HepG2 (cell line): Measurements from ENCODE around the gene ZNF425. TPM values are rescaled to one million over a fixed set of nuclear protein-coding genes. Genes with fewer than 3 reads are reported as not detected.
"Not testable (repeated sequence)": the region's sequence is repeated elsewhere in the genome, so short reads cannot be mapped to it uniquely, and the experiment has no call there.

Experiments used
- ATAC-seq: fragments of 200-7000 bp; cut with Tn5 transposase; 3 replicates; pipeline ENCODE4 v1.9.1; 2020; ENCODE audit warnings: mild to moderate bottlenecking, moderate library complexity
- BruUV-seq: library from RNA; stranded (reverse); fragments of 400-500 nt; replicated peaks from 2 replicates; lab custom pipeline; 2021; lab: Mats Ljungman, UMichigan
- CTCF ChIA-PET: fragments of 300-600 bp; formaldehyde crosslinking; extraction: SDS; loops from one replicate; lab custom pipeline; 2021; ENCODE audit warnings: low total read pairs, inconsistent platforms, low intra/inter-chr PET ratio; lab: Yijun Ruan, JAX
- POLR2A ChIA-PET: fragments of 350-600 bp; sonication (Branson Sonifier 250); formaldehyde crosslinking; loops from one replicate; lab custom pipeline; 2020; ENCODE audit warnings: antibody characterized with exemption, inconsistent platforms; lab: Yijun Ruan, JAX
- DNase-seq: peaks from one replicate; pipeline ENCODE4 v3.0.0-alpha.2; 2015; ENCODE audit warnings: low spot score
- FAIRE-seq: peaks from 3 replicates; lab custom pipeline; 2011; peaks lifted over from hg19 to GRCh38; lab: Jason Lieb, UNC
- H2AFZ ChIP-seq: one replicate; pipeline ENCODE4 v1.6.1; 2011; ENCODE audit warnings: low read length, inconsistent platforms
- H3K27ac ChIP-seq: fragments of 300-600 bp; 3 replicates; pipeline ENCODE4 v1.8.0; 2011; ENCODE audit warnings: mixed run types, mild to moderate bottlenecking, mixed read lengths, low read length, inconsistent platforms; ENCODE audit not compliant: insufficient read depth; ENCODE audit errors: extremely low read length
- H3K27me3 ChIP-seq, 2 experiments: fragments of 200-600 bp in 1 of 2; 2 replicates in 1 of 2; 3 replicates in 1 of 2; pipeline versions ENCODE4 v1.6.0 to v1.8.0; 2011; ENCODE audit warnings: low read length in 2 of 2, mild to moderate bottlenecking in 2 of 2, moderate library complexity in 2 of 2, inconsistent platforms in 1 of 2; ENCODE audit not compliant: insufficient read depth in 2 of 2, control insufficient read depth in 1 of 2
- H3K36me3 ChIP-seq, 2 experiments: fragments of 200-600 bp in 1 of 2; replicated peaks in 1 of 2; 2 replicates in 1 of 2; 3 replicates in 1 of 2; pipeline versions ENCODE4 v1.5.1 to v1.8.0; 2011; ENCODE audit warnings: low read length in 2 of 2, inconsistent platforms in 1 of 2; ENCODE audit not compliant: insufficient read depth in 2 of 2, control insufficient read depth in 1 of 2
- H3K4me1 ChIP-seq: 2 replicates; pipeline ENCODE4 v1.5.1; 2012; ENCODE audit warnings: low read length, inconsistent platforms; ENCODE audit not compliant: insufficient read depth
- H3K4me2 ChIP-seq: 2 replicates; pipeline ENCODE4 v1.6.0; 2011; ENCODE audit warnings: low read depth, low read length, inconsistent platforms
- H3K4me3 ChIP-seq, 3 experiments: fragments of 200-600 bp in 1 of 3; sonication (generic), shearing (Covaris generic) in 1 of 3; replicated peaks in 1 of 3; 2 replicates each; pipeline ENCODE4 v1.5.1; 2011 to 2016; ENCODE audit warnings: low read length in 3 of 3, inconsistent platforms in 2 of 3, low read depth in 2 of 3, mild to moderate bottlenecking in 2 of 3, control low read depth in 1 of 3, mixed read lengths in 1 of 3; ENCODE audit not compliant: insufficient read depth in 1 of 3
- H3K79me2 ChIP-seq: one replicate; pipeline ENCODE4 v1.6.1; 2011; ENCODE audit warnings: low read length, inconsistent platforms; ENCODE audit not compliant: insufficient read depth
- H3K9ac ChIP-seq: 2 replicates; pipeline ENCODE4 v1.6.0; 2011; ENCODE audit warnings: mild to moderate bottlenecking, low read depth, low read length, inconsistent platforms; ENCODE audit not compliant: insufficient read depth
- H3K9me3 ChIP-seq: 2 replicates; pipeline ENCODE4 v1.5.1; 2012; ENCODE audit warnings: mild to moderate bottlenecking, low read length
- H4K20me1 ChIP-seq: 2 replicates; pipeline ENCODE4 v1.6.0; 2011; ENCODE audit warnings: inconsistent platforms, mild to moderate bottlenecking, low read length, moderate library complexity; ENCODE audit not compliant: insufficient read depth
- MLX ChIP-seq: IDR thresholded peaks from 2 replicates; pipeline ENCODE4 v1.6.1; 2016
- ZNF337 ChIP-seq: sonication (generic); formaldehyde crosslinking; IDR thresholded peaks from 2 replicates; pipeline ENCODE4 v1.5.1; 2020; ENCODE audit warnings: missing genetic modification reagents, low read depth, mild to moderate bottlenecking, borderline replicate concordance
- WGBS: methylation state at CpG from one replicate; pipeline ENCODE4 v1.1.6; 2017; ENCODE audit warnings: low lambda C conversion rate; 5-methylcytosine and 5-hydroxymethylcytosine counted together
- in situ Hi-C: cut with HindIII; loops from 2 replicates; pipeline ENCODE4 v1.10.0; 2017; ENCODE audit warnings: low pct_unique_long_range_greater_than_20kb; ENCODE audit not compliant: extremely low pct_ligation_motif_present
- intact Hi-C: fragments of 100-400 bp; cut with micrococcal nuclease; formaldehyde crosslinking; loops from one replicate; pipeline ENCODE4 v1.10.0; 2022; ENCODE audit not compliant: unreplicated experiment
- polyA plus RNA-seq, 8 experiments: library from polyadenylated mRNA; depleted of rRNA in 3 of 8; stranded (reverse) in 7 of 8; unstranded in 1 of 8; fragments of >200 nt; fragmentation: Illumina TruSeq in 4 of 8; extraction: Trizol in 4 of 8; gene quantifications; 2 replicates each; pipeline versions ENCODE4 v1.2.1 to v1.2.3, GENCODE V29; 2011 to 2016; ENCODE audit warnings: low read depth in 4 of 8, missing spikeins in 1 of 8, mixed read lengths in 1 of 8; ENCODE audit not compliant: insufficient read depth in 1 of 8
- total RNA-seq, 5 experiments: library from RNA; depleted of rRNA; stranded (reverse); fragments of >200 nt; fragmentation: Illumina TruSeq; extraction: Trizol; gene quantifications; 2 replicates each; pipeline ENCODE4 v1.2.3, GENCODE V29; 2016; ENCODE audit warnings: low read depth in 1 of 5

The ZNF425 gene
- total and polyA plus RNA-seq, 2 of the 13 experiments (the other 11 are each of a cell fraction or from before 2014, with no cell fraction given), result 0.51 to 1.1 TPM

GRCh38 chr7:149063476-149063875 is 62.6 kb downstream of the ZNF425 start:
- no peak for TF ChIP-seq ZNF337 (CRISPR knock-in tag)
- TF ChIP-seq MLX (CRISPR knock-in tag), result no peak
- Histone ChIP-seq H3K4me3 (no peak overlapping the region), H3K9me3 (no peaks in the 10 kb centered on the region), H3K36me3 (no peaks in the 10 kb centered on the region), H3K79me2 (no peaks in the 10 kb centered on the region), H3K27ac (no peak overlapping the region), H3K4me1 (peaks cover 7% of the 10 kb centered on the region; the same call in 1 of the 2 replicates), H3K9ac (no peak overlapping the region), H3K4me2 (no peak overlapping the region), H3K27me3 (no peaks in the 10 kb centered on the region), H4K20me1 (no peaks in the 10 kb centered on the region), H2AFZ (peak overlapping the region; percentile 25)
- ChIA-PET POLR2A (no interaction called here), CTCF (no interaction called here)
- ATAC-seq (no peak), DNase-seq (no peak), FAIRE-seq (no peak)
- in situ Hi-C loops, result loop anchor here (5.0 kb wide), 1 partner anchor 61 kb away; no protein-coding TSS in a partner anchor
- intact Hi-C loops, result no loop called here
- BruUV-seq, result no TSS peak

GRCh38 chr7:149062217-149062899 is 63.8 kb downstream of the ZNF425 start:
- H3K4me2 ChIP-seq, CTCF ChIA-PET, H3K79me2 ChIP-seq, H3K9me3 ChIP-seq, H2AFZ ChIP-seq, H3K4me3 ChIP-seq, FAIRE-seq, DNase-seq, H3K27ac ChIP-seq, H3K36me3 ChIP-seq, BruUV-seq, H4K20me1 ChIP-seq, intact Hi-C loops, ATAC-seq, H3K9ac ChIP-seq, H3K27me3 ChIP-seq, H3K4me1 ChIP-seq, POLR2A ChIA-PET: not testable (repeated sequence)
- in situ Hi-C loops, result loop anchor here (5.0 kb wide), 1 partner anchor 60 kb away; no protein-coding TSS in a partner anchor
- 78% methylated on average over 10 of the region's 10 CpGs for WGBS
